ENCODE measurements around the gene PDCL2.

DNA sequence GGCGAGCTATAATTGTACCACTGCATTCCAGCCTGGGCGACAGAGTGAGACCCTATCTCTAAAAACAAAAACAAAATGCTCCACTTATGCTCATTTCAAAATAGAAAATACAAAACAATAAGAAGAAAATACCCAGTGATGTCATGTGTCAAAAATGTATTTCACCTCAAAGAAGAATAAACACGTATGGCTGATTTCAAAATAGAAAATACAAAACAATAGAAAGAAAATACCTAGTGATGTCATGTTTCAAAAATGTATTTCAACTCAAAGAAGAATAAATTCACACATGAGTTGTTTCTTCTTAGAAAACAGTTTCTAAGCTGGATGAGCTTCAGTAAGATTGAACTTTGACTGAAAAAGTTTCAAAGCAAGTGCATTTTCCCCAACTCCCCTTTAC is 20.3 kb upstream of the PDCL2 start:
- TF ChIP-seq, protein P1, sequence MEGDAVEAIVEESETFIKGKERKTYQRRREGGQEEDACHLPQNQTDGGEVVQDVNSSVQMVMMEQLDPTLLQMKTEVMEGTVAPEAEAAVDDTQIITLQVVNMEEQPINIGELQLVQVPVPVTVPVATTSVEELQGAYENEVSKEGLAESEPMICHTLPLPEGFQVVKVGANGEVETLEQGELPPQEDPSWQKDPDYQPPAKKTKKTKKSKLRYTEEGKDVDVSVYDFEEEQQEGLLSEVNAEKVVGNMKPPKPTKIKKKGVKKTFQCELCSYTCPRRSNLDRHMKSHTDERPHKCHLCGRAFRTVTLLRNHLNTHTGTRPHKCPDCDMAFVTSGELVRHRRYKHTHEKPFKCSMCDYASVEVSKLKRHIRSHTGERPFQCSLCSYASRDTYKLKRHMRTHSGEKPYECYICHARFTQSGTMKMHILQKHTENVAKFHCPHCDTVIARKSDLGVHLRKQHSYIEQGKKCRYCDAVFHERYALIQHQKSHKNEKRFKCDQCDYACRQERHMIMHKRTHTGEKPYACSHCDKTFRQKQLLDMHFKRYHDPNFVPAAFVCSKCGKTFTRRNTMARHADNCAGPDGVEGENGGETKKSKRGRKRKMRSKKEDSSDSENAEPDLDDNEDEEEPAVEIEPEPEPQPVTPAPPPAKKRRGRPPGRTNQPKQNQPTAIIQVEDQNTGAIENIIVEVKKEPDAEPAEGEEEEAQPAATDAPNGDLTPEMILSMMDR (IDR thresholded peaks at IDR 0.05; ENCODE audit: insufficient read depth, low read length, poor library complexity, severe bottlenecking): no peak
- TF ChIP-seq EZH2phosphoT487 (conservative IDR thresholded peaks at IDR 0.05; ENCODE audit: low read length): no peak

All from SU-DHL-6 (cell line).